Measurements from ENCODE around the gene AHRR. TPM values are rescaled to one million over a fixed set of nuclear protein-coding genes. Genes with fewer than 3 reads are reported as not detected.

AHRR gene
- total RNA-seq, 1 donor from 2014 or later: 10.5 TPM

GRCh38 chr5:347712-348284 lies 26.3 kb downstream of the AHRR start:
- H3K27ac Mint-ChIP-seq (ENCODE audit: unreplicated experiment): no peak overlapping the region
- peaks cover 2% of the 10 kb centered on the region for H3K27me3 Mint-ChIP-seq (ENCODE audit: low read depth, unreplicated experiment)
- Histone ChIP-seq H3K79me2 (ENCODE audit: insufficient read depth, low read length) (peaks cover 27% of the 10 kb centered on the region), H4K20me1 (ENCODE audit: insufficient read depth, low read length) (peaks cover 31% of the 10 kb centered on the region), H3K27me3 (ENCODE audit: insufficient read depth, low read length) (no peaks in the 10 kb centered on the region), H3K4me2 (ENCODE audit: low read length) (no peak overlapping the region), H3K9ac (ENCODE audit: low read length) (no peak overlapping the region), H3K4me1 (ENCODE audit: insufficient read depth, low read length) (peaks cover 10% of the 10 kb centered on the region), H3K27ac (ENCODE audit: low read depth, low read length) (no peak overlapping the region), H3K9me3 (ENCODE audit: insufficient read depth, low read depth, low read length) (no peaks in the 10 kb centered on the region), H3K36me3 (ENCODE audit: insufficient read depth, low read length) (no peaks in the 10 kb centered on the region), H3K4me3 (ENCODE audit: insufficient read depth, low read depth, low read length) (no peak overlapping the region), H2AFZ (ENCODE audit: low read depth, low read length) (no peak overlapping the region)
- DNase-seq (ENCODE audit: low read depth): no peak
- FAIRE-seq: no peak
- TF ChIP-seq CTCF (IDR thresholded peaks at IDR 0.05; ENCODE audit: insufficient read depth, low read depth, low read length): no peak
- TF ChIP-seq EZH2 (IDR thresholded peaks at IDR 0.05; ENCODE audit: insufficient read depth, low read length): no peak
- peaks cover 12% of the 10 kb centered on the region for H3K36me3 Mint-ChIP-seq (ENCODE audit: low read depth, unreplicated experiment)
- H3K4me1 Mint-ChIP-seq (ENCODE audit: low read depth, unreplicated experiment): peaks cover 9% of the 10 kb centered on the region
- H3K9me3 Mint-ChIP-seq (ENCODE audit: unreplicated experiment): no peaks in the 10 kb centered on the region
- H3K4me3 Mint-ChIP-seq (ENCODE audit: unreplicated experiment): no peak overlapping the region

GRCh38 chr5:348726-349125 lies 27.2 kb downstream of the AHRR start:
- Histone ChIP-seq H3K4me1 (ENCODE audit: insufficient read depth, low read length) (peaks cover 4% of the 10 kb centered on the region), H2AFZ (ENCODE audit: low read depth, low read length) (no peak overlapping the region), H3K4me3 (ENCODE audit: insufficient read depth, low read depth, low read length) (no peak overlapping the region), H3K4me2 (ENCODE audit: low read length) (no peak overlapping the region), H3K9ac (ENCODE audit: low read length) (no peak overlapping the region), H4K20me1 (ENCODE audit: insufficient read depth, low read length) (peaks cover 36% of the 10 kb centered on the region), H3K36me3 (ENCODE audit: insufficient read depth, low read length) (no peaks in the 10 kb centered on the region), H3K27ac (ENCODE audit: low read depth, low read length) (no peak overlapping the region), H3K9me3 (ENCODE audit: insufficient read depth, low read depth, low read length) (no peaks in the 10 kb centered on the region), H3K27me3 (ENCODE audit: insufficient read depth, low read length) (no peaks in the 10 kb centered on the region), H3K79me2 (ENCODE audit: insufficient read depth, low read length) (peaks cover 19% of the 10 kb centered on the region)
- FAIRE-seq (no peak), DNase-seq (ENCODE audit: low read depth) (no peak)
- no peaks in the 10 kb centered on the region for H3K9me3 Mint-ChIP-seq (ENCODE audit: unreplicated experiment)
- no peak overlapping the region for H3K27ac Mint-ChIP-seq (ENCODE audit: unreplicated experiment)
- peaks cover 9% of the 10 kb centered on the region for H3K4me1 Mint-ChIP-seq (ENCODE audit: low read depth, unreplicated experiment)
- peaks cover 12% of the 10 kb centered on the region for H3K36me3 Mint-ChIP-seq (ENCODE audit: low read depth, unreplicated experiment)
- no peak overlapping the region for H3K4me3 Mint-ChIP-seq (ENCODE audit: unreplicated experiment)
- peaks cover 2% of the 10 kb centered on the region for H3K27me3 Mint-ChIP-seq (ENCODE audit: low read depth, unreplicated experiment)
- TF ChIP-seq CTCF (IDR thresholded peaks at IDR 0.05; ENCODE audit: insufficient read depth, low read depth, low read length) (no peak), EZH2 (IDR thresholded peaks at IDR 0.05; ENCODE audit: insufficient read depth, low read length) (no peak)

GRCh38 chr5:350355-350754 lies 28.8 kb downstream of the AHRR start:
- Histone ChIP-seq H3K27me3 (ENCODE audit: insufficient read depth, low read length) (no peaks in the 10 kb centered on the region), H3K27ac (ENCODE audit: low read depth, low read length) (no peak overlapping the region), H2AFZ (ENCODE audit: low read depth, low read length) (no peak overlapping the region), H3K79me2 (ENCODE audit: insufficient read depth, low read length) (peaks cover 15% of the 10 kb centered on the region), H3K4me3 (ENCODE audit: insufficient read depth, low read depth, low read length) (no peak overlapping the region), H3K4me2 (ENCODE audit: low read length) (no peak overlapping the region), H3K9ac (ENCODE audit: low read length) (no peak overlapping the region), H3K4me1 (ENCODE audit: insufficient read depth, low read length) (no peaks in the 10 kb centered on the region), H3K36me3 (ENCODE audit: insufficient read depth, low read length) (no peaks in the 10 kb centered on the region), H4K20me1 (ENCODE audit: insufficient read depth, low read length) (peaks cover 35% of the 10 kb centered on the region), H3K9me3 (ENCODE audit: insufficient read depth, low read depth, low read length) (no peaks in the 10 kb centered on the region)
- Mint-ChIP-seq H3K27ac (ENCODE audit: unreplicated experiment) (no peak overlapping the region), H3K36me3 (ENCODE audit: low read depth, unreplicated experiment) (peaks cover 12% of the 10 kb centered on the region), H3K4me1 (ENCODE audit: low read depth, unreplicated experiment) (peaks cover 9% of the 10 kb centered on the region), H3K4me3 (ENCODE audit: unreplicated experiment) (no peak overlapping the region), H3K27me3 (ENCODE audit: low read depth, unreplicated experiment) (peaks cover 6% of the 10 kb centered on the region), H3K9me3 (ENCODE audit: unreplicated experiment) (no peaks in the 10 kb centered on the region)
- DNase-seq (ENCODE audit: low read depth) (no peak), FAIRE-seq (no peak)
- TF ChIP-seq CTCF (IDR thresholded peaks at IDR 0.05; ENCODE audit: insufficient read depth, low read depth, low read length) (no peak), EZH2 (IDR thresholded peaks at IDR 0.05; ENCODE audit: insufficient read depth, low read length) (no peak)
